ENCODE results near the gene CYP2A6. TPM values are rescaled to one million over a fixed set of nuclear protein-coding genes. Genes with fewer than 3 reads are reported as not detected.

CYP2A6 gene
- total RNA-seq, 4 donors from 2014 or later: not detected

GRCh38 chr19:40806423-40807146, 43.7 kb downstream of the CYP2A6 start:
- Histone ChIP-seq H3K4me3 (peak overlapping the region; percentile 10 to 43 (median 27)), H3K27me3 (no peaks in the 10 kb centered on the region), H3K9me3 (no peaks in the 10 kb centered on the region), H3K4me1 (peaks cover 91 to 95% (median 93%) of the 10 kb centered on the region in 4 donors), H3K27ac (replicated peaks in 1 of 4) (peak overlapping the region; percentile 78 to 99 (median 96)), H3K36me3 (peaks cover 5 to 43% (median 34%) of the 10 kb centered on the region in 4 donors)
- DNase-seq (ENCODE audit: extremely low spot score): peak; percentile 96
- TF ChIP-seq CTCF (IDR thresholded peaks at IDR 0.05) (peak; percentile 79 to 96 (median 83)), POLR2A (IDR thresholded peaks at IDR 0.05; ENCODE audit: low read depth) (no peak), POLR2AphosphoS5 (IDR thresholded peaks at IDR 0.05) (peak; percentile 73 to 80), EP300 (IDR thresholded peaks at IDR 0.05) (peak; percentile 24)
- WGBS: 20% methylated on average over 26 of the region's 26 CpGs
- intact Hi-C loops (cut with DNase I): no loop called here

GRCh38 chr19:40805258-40805868, 44.9 kb downstream of the CYP2A6 start:
- Histone ChIP-seq H3K4me3 (no peak overlapping the region), H3K4me1 (peaks cover 95 to 100% (median 99%) of the 10 kb centered on the region in 4 donors), H3K9me3 (no peaks in the 10 kb centered on the region), H3K36me3 (peaks cover 10 to 55% (median 44%) of the 10 kb centered on the region in 4 donors), H3K27me3 (no peaks in the 10 kb centered on the region), H3K27ac (replicated peaks in 1 of 4) (peak overlapping the region; percentile 78 to 99 (median 96))
- TF ChIP-seq CTCF (IDR thresholded peaks at IDR 0.05): no peak
- no peak for TF ChIP-seq EP300 (IDR thresholded peaks at IDR 0.05)
- no peak for TF ChIP-seq POLR2A (IDR thresholded peaks at IDR 0.05; ENCODE audit: low read depth)
- no peak for TF ChIP-seq POLR2AphosphoS5 (IDR thresholded peaks at IDR 0.05)
- intact Hi-C loops (cut with DNase I): no loop called here
- DNase-seq (ENCODE audit: extremely low spot score): no peak
- no CpG with 5 or more reads among the region's 2 CpGs for WGBS

- TF ChIP-seq EP300 (IDR thresholded peaks at IDR 0.05): no peak
- TF ChIP-seq POLR2AphosphoS5 (IDR thresholded peaks at IDR 0.05): no peak
- TF ChIP-seq CTCF (IDR thresholded peaks at IDR 0.05): no peak
- TF ChIP-seq POLR2A (IDR thresholded peaks at IDR 0.05; ENCODE audit: low read depth): no peak
- 65% methylated on average over 7 of the region's 7 CpGs for WGBS
- Histone ChIP-seq H3K36me3 (peaks cover 10 to 56% (median 46%) of the 10 kb centered on the region in 4 donors), H3K4me3 (no peak overlapping the region), H3K4me1 (peaks cover 95 to 99% (median 99%) of the 10 kb centered on the region in 4 donors), H3K27me3 (no peaks in the 10 kb centered on the region), H3K9me3 (no peaks in the 10 kb centered on the region), H3K27ac (replicated peaks in 1 of 4) (peak overlapping the region; percentile 78 to 99 (median 96))
- intact Hi-C loops (cut with DNase I): loop anchor here (5.0 kb wide), 1 partner anchor 143 kb away; no protein-coding TSS in a partner anchor
- DNase-seq (ENCODE audit: extremely low spot score): no peak
Observed at GRCh38 chr19:40804783-40805242, 45.4 kb downstream of the CYP2A6 start.

- intact Hi-C loops (cut with DNase I): loop anchor here (5.0 kb wide), 1 partner anchor 142 kb away; no protein-coding TSS in a partner anchor
- H3K4me3 ChIP-seq: peak overlapping the region; percentile 27 to 98 (median 62)
- H3K36me3 ChIP-seq: peaks cover 10 to 49% (median 40%) of the 10 kb centered on the region in 4 donors
- no peaks in the 10 kb centered on the region for H3K27me3 ChIP-seq
- peaks cover 89 to 93% (median 92%) of the 10 kb centered on the region in 4 donors for H3K4me1 ChIP-seq
- 81% methylated on average over 5 of the region's 6 CpGs for WGBS
- TF ChIP-seq POLR2AphosphoS5 (IDR thresholded peaks at IDR 0.05): no peak
- no peak for TF ChIP-seq CTCF (IDR thresholded peaks at IDR 0.05)
- no peak for TF ChIP-seq POLR2A (IDR thresholded peaks at IDR 0.05; ENCODE audit: low read depth)
- no peak for TF ChIP-seq EP300 (IDR thresholded peaks at IDR 0.05)
- no peaks in the 10 kb centered on the region for H3K9me3 ChIP-seq
- no peak for DNase-seq (ENCODE audit: extremely low spot score)
- H3K27ac ChIP-seq (replicated peaks in 1 of 4): peak overlapping the region; percentile 78 to 99 (median 96)
Observed at GRCh38 chr19:40803857-40804782, 46.1 kb downstream of the CYP2A6 start.

Measured in esophagus muscularis mucosa (tissue), 4 donors.